Erythroblast (primary cell): ENCODE measurements around the gene LIMD2.

ENCODE experiments used
- GATA1 ChIP-seq: IDR thresholded peaks from 2 replicates; pipeline ENCODE4 v1.6.1; 2011; ENCODE audit warnings: low read depth, mild to moderate bottlenecking, control low read depth, low read length, moderate library complexity
- POLR2A ChIP-seq: IDR thresholded peaks from 2 replicates; pipeline ENCODE4 v1.6.1; 2011; ENCODE audit warnings: mild to moderate bottlenecking, low read length

GRCh38 chr17:63696381-63696961 lies 3.5 kb downstream of the LIMD2 start:
- TF ChIP-seq POLR2A: no peak
- TF ChIP-seq GATA1: no peak
